SK-N-SH (cell line): ENCODE measurements around the gene IQSEC1.

Experiments
- EP300 ChIP-seq, 2 experiments: IDR thresholded peaks; 2 replicates each; pipeline versions ENCODE4 v1.4.0 to v1.6.1; 2012; ENCODE audit warnings: borderline replicate concordance in 1 of 2, low read depth in 1 of 2, low read length in 1 of 2
- FOXJ3 ChIP-seq: sonication (generic); formaldehyde crosslinking; IDR thresholded peaks from 2 replicates; pipeline ENCODE4 v1.5.1; 2020; ENCODE audit warnings: mild to moderate bottlenecking, missing genetic modification reagents
- RFX5 ChIP-seq: IDR thresholded peaks from 2 replicates; pipeline ENCODE4 v1.6.1; 2012; ENCODE audit warnings: mild to moderate bottlenecking, improper control_type of control experiment, low read length
- YY1 ChIP-seq: IDR thresholded peaks from 2 replicates; pipeline ENCODE4 v1.4.0; 2012; ENCODE audit warnings: low read depth, mild to moderate bottlenecking
- TF ChIP-seq, protein P1 (sequence below): fragments of 200-600 bp; sonication (generic); IDR thresholded peaks from 2 replicates; pipeline ENCODE4 v1.6.1; 2017; ENCODE audit warnings: antibody characterized with exemption, mild to moderate bottlenecking, moderate library complexity

GRCh38 chr3:13070391-13071070 lies 2.7 kb downstream of the IQSEC1 start:
- TF ChIP-seq, protein P1, sequence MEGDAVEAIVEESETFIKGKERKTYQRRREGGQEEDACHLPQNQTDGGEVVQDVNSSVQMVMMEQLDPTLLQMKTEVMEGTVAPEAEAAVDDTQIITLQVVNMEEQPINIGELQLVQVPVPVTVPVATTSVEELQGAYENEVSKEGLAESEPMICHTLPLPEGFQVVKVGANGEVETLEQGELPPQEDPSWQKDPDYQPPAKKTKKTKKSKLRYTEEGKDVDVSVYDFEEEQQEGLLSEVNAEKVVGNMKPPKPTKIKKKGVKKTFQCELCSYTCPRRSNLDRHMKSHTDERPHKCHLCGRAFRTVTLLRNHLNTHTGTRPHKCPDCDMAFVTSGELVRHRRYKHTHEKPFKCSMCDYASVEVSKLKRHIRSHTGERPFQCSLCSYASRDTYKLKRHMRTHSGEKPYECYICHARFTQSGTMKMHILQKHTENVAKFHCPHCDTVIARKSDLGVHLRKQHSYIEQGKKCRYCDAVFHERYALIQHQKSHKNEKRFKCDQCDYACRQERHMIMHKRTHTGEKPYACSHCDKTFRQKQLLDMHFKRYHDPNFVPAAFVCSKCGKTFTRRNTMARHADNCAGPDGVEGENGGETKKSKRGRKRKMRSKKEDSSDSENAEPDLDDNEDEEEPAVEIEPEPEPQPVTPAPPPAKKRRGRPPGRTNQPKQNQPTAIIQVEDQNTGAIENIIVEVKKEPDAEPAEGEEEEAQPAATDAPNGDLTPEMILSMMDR, result no peak
- no peak for TF ChIP-seq EP300 (IDR thresholded peaks at IDR 0.05; ENCODE audit: borderline replicate concordance in 1 of 2, low read depth in 1 of 2, low read length in 1 of 2)
- no peak for TF ChIP-seq FOXJ3 (CRISPR knock-in tag)
- TF ChIP-seq RFX5, result no peak
- no peak for TF ChIP-seq YY1
